PC-9 (cell line): ENCODE results near the gene FTHL17. TPM values are rescaled to one million over a fixed set of nuclear protein-coding genes. Genes with fewer than 3 reads are reported as not detected.

Experiments used
- BruUV-seq: library from RNA; stranded (reverse); fragments of 400-500 nt; replicated peaks from 2 replicates; lab custom pipeline; 2021; lab: Mats Ljungman, UMichigan
- CTCF ChIA-PET: fragments of 300-600 bp; sonication (Branson Sonifier 250); formaldehyde crosslinking; loops from one replicate; lab custom pipeline; 2022; ENCODE audit warnings: antibody characterized with exemption; lab: Charles Lee
- POLR2A ChIA-PET: fragments of 300-600 bp; sonication (Branson Sonifier 250); formaldehyde crosslinking; loops from one replicate; lab custom pipeline; 2022; ENCODE audit warnings: antibody characterized with exemption; ENCODE audit not compliant: unreplicated experiment; lab: Charles Lee
- DNase-seq, 2 experiments: peaks; one replicate each; pipeline versions ENCODE4 v3.0.0 to v3.0.0-alpha.2; 2015 to 2022; ENCODE audit warnings: mixed read lengths in 1 of 2
- H2AFZ ChIP-seq: fragments of 200-600 bp; sonication (generic); 2 replicates; pipeline ENCODE4 v1.8.1; 2017; ENCODE audit warnings: antibody characterized with exemption
- H3F3A ChIP-seq: fragments of 200-600 bp; sonication (generic); 2 replicates; pipeline ENCODE4 v1.8.1; 2017; ENCODE audit warnings: antibody characterized with exemption, mild to moderate bottlenecking, low read depth; ENCODE audit not compliant: insufficient read depth
- H3K27ac ChIP-seq: fragments of 200-600 bp; sonication (generic); 2 replicates; pipeline ENCODE4 v1.6.1; 2016; ENCODE audit warnings: mixed run types
- H3K27me3 ChIP-seq: fragments of 200-600 bp; sonication (generic); 2 replicates; pipeline ENCODE4 v1.6.1; 2016; ENCODE audit warnings: low read depth, mixed run types; ENCODE audit not compliant: insufficient read depth
- H3K36me3 ChIP-seq: fragments of 200-600 bp; sonication (generic); 2 replicates; pipeline ENCODE4 v1.6.1; 2016; ENCODE audit warnings: low read depth, mixed run types
- H3K4me1 ChIP-seq: fragments of 200-600 bp; sonication (generic); replicated peaks from 2 replicates; pipeline ENCODE4 v1.6.1; 2016; ENCODE audit warnings: mixed run types; ENCODE audit not compliant: insufficient read depth
- H3K4me2 ChIP-seq: fragments of 200-600 bp; sonication (generic); 2 replicates; pipeline ENCODE4 v1.6.1; 2017; ENCODE audit warnings: mixed run types
- H3K4me3 ChIP-seq: fragments of 200-600 bp; sonication (generic); 2 replicates; pipeline ENCODE4 v1.6.1; 2016; ENCODE audit warnings: mixed run types
- H3K79me2 ChIP-seq: fragments of 200-600 bp; sonication (generic); 2 replicates; pipeline ENCODE4 v1.6.1; 2017; ENCODE audit warnings: low read depth, mixed run types
- H3K9me2 ChIP-seq: fragments of 200-600 bp; sonication (generic); 2 replicates; pipeline ENCODE4 v1.8.1; 2017; ENCODE audit warnings: mild to moderate bottlenecking; ENCODE audit not compliant: insufficient read depth
- H3K9me3 ChIP-seq: fragments of 200-600 bp; sonication (generic); 2 replicates; pipeline ENCODE4 v1.8.1; 2016; ENCODE audit warnings: low read depth; ENCODE audit not compliant: insufficient read depth
- H4K20me1 ChIP-seq: fragments of 200-600 bp; sonication (generic); 2 replicates; pipeline ENCODE4 v1.8.1; 2017; ENCODE audit not compliant: insufficient read depth
- EZH2 ChIP-seq: fragments of 200-600 bp; sonication (generic); IDR thresholded peaks from 2 replicates; pipeline ENCODE4 v1.8.0; 2017; ENCODE audit warnings: antibody characterized with exemption, low read depth
- intact Hi-C: fragments of 100-400 bp; cut with micrococcal nuclease; formaldehyde crosslinking; loops from one replicate; pipeline ENCODE4 v1.10.0; 2022; ENCODE audit not compliant: unreplicated experiment
- total RNA-seq: library from RNA; stranded (reverse); gene quantifications from 2 replicates; pipeline ENCODE4 v1.2.3, GENCODE V29; 2021
- TF ChIP-seq, protein P1 (sequence below): fragments of 200-600 bp; sonication (generic); conservative IDR thresholded peaks from 2 replicates; pipeline ENCODE4 v1.6.1; 2017; ENCODE audit warnings: mixed run types, antibody characterized with exemption, mild to moderate bottlenecking, moderate library complexity

The FTHL17 gene
- total RNA-seq, 1 experiment from 2014 or later = not detected

DNA sequence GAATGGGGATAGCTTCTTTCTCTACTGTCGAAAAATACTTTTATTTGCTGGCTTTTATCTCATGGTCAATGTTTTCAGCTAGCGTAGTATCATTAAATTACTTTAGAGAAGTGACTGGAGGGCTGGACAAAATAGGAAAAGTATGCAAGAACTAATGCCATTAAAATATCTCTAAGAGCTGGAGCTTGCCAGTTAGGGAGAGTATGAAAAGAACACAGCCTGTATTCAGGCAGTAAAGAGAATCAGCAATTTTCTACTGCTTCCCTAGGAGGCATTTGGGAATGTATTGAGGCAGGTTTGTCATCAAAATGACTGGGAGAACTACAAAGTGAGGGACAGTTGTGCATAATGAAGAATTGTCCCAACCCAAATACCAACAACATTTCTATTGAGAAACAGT is 43.0 kb upstream of the FTHL17 start:
- Histone ChIP-seq H3K4me3 (no peak overlapping the region), H3K36me3 (no peaks in the 10 kb centered on the region), H3K4me2 (no peak overlapping the region), H3K9me2 (no peaks in the 10 kb centered on the region), H3K79me2 (no peaks in the 10 kb centered on the region), H3K4me1 (0 out of 2 replicates have a peak, but pooled peaks cover 4% of the 10 kb centered on the region), H2AFZ (no peak overlapping the region), H3F3A (no peaks in the 10 kb centered on the region), H3K27ac (no peak overlapping the region), H4K20me1 (no peaks in the 10 kb centered on the region), H3K27me3 (no peaks in the 10 kb centered on the region), H3K9me3 (no peaks in the 10 kb centered on the region)
- TF ChIP-seq, protein P1, sequence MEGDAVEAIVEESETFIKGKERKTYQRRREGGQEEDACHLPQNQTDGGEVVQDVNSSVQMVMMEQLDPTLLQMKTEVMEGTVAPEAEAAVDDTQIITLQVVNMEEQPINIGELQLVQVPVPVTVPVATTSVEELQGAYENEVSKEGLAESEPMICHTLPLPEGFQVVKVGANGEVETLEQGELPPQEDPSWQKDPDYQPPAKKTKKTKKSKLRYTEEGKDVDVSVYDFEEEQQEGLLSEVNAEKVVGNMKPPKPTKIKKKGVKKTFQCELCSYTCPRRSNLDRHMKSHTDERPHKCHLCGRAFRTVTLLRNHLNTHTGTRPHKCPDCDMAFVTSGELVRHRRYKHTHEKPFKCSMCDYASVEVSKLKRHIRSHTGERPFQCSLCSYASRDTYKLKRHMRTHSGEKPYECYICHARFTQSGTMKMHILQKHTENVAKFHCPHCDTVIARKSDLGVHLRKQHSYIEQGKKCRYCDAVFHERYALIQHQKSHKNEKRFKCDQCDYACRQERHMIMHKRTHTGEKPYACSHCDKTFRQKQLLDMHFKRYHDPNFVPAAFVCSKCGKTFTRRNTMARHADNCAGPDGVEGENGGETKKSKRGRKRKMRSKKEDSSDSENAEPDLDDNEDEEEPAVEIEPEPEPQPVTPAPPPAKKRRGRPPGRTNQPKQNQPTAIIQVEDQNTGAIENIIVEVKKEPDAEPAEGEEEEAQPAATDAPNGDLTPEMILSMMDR = no peak
- no peak for TF ChIP-seq EZH2
- no TSS peak for BruUV-seq
- POLR2A ChIA-PET = no interaction called here
- CTCF ChIA-PET = no interaction called here
- no peak for DNase-seq
- intact Hi-C loops = no loop called here

DNA sequence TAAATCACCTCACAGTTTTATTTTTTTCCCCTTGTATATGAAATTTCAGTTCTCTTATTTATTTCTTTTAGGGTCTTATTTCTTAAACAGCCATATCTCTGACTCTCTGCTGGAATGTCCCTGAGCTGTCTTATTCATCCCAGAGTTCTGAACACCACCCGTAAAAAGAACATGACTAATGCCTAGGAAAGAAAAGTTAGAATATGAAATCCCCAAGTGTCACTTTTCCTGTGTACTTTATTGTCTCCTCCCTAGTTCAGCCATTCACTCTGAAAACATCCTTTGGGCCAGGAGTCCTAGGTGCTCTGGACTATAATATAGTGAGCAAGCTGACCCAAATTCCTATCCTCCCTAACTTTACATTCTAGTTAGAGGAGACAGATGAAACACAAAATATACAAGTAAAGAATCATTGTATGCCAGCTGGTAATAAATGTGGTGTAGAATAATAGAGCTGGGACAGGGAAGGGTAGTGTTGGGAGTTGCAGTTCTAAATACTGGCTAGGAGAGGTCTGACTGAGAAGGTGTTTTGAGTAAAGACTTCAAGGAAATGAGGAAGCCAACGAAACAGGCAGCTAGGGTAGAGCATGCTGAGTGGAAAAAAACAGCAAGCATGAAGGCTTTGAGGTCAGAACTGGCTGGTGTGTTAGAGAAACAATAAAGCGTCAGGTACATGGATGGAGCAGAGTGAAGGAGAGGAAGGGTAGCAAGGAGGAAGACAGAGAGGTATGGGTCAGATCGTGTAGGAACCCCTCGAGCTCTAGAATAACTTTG is 40.6 kb upstream of the FTHL17 start:
- no peak for DNase-seq

DNA sequence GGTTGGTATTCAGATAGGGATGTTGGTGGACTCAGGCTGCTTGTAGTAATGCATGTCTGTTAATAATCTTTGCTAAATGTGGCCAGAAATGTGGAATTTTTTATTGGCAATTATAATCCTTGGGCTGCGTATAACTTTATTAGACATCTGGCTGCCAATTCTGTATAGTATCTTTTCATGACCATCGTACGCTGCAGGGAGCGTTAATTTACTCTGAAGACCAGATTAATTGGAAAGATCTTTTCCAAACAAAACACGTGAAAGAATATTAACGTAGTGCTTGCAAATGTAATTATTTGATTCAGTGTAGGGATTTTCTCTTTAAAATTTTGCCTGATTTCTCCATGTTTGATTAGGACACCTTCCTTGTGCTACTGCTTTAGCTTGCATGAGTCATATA is 38.8 kb upstream of the FTHL17 start:
- intact Hi-C loops = no loop called here
- Histone ChIP-seq H3K27ac (no peak overlapping the region), H3K79me2 (no peaks in the 10 kb centered on the region), H3K4me1 (0 out of 2 replicates have a peak, but pooled peaks cover 4% of the 10 kb centered on the region), H4K20me1 (no peaks in the 10 kb centered on the region), H3K27me3 (no peaks in the 10 kb centered on the region), H3K36me3 (no peaks in the 10 kb centered on the region), H3K9me3 (no peaks in the 10 kb centered on the region), H3K9me2 (no peaks in the 10 kb centered on the region), H2AFZ (no peak overlapping the region), H3F3A (no peaks in the 10 kb centered on the region), H3K4me3 (no peak overlapping the region), H3K4me2 (no peak overlapping the region)
- ChIA-PET POLR2A (no interaction called here), CTCF (no interaction called here)
- BruUV-seq = no TSS peak
- no peak for DNase-seq
- TF ChIP-seq, protein P1 = no peak
- TF ChIP-seq EZH2 = no peak

More for the DNA sequence above, 40.6 kb upstream of the FTHL17 start:
- Histone ChIP-seq H3F3A (no peaks in the 10 kb centered on the region), H3K4me1 (0 out of 2 replicates have a peak, but pooled peaks cover 4% of the 10 kb centered on the region), H3K79me2 (no peaks in the 10 kb centered on the region), H3K4me3 (no peak overlapping the region), H3K27ac (no peak overlapping the region), H3K36me3 (no peaks in the 10 kb centered on the region), H3K4me2 (no peak overlapping the region), H3K9me3 (no peaks in the 10 kb centered on the region), H3K27me3 (no peaks in the 10 kb centered on the region), H2AFZ (no peak overlapping the region), H3K9me2 (no peaks in the 10 kb centered on the region), H4K20me1 (no peaks in the 10 kb centered on the region)
- POLR2A ChIA-PET = no interaction called here
- intact Hi-C loops = no loop called here
- no TSS peak for BruUV-seq
- CTCF ChIA-PET = no interaction called here
- TF ChIP-seq, protein P1 = no peak
- no peak for TF ChIP-seq EZH2
